CD4-positive, CD25-positive, alpha-beta regulatory T cell (primary cell): ENCODE results near the gene UBR7. TPM values are rescaled to one million over a fixed set of nuclear protein-coding genes. Genes with fewer than 3 reads are reported as not detected.
"Not testable (repeated sequence)": the region's sequence is repeated elsewhere in the genome, so short reads cannot be mapped to it uniquely, and the experiment has no call there.

Experiments
- ATAC-seq, 2 donors: fragments of 150-1000 bp; cut with Tn5 transposase; one replicate each; pipeline ENCODE4 v1.10.0; 2021; ENCODE audit warnings: low read depth in 2 of 2, moderate number of reproducible peaks in 2 of 2, moderate library complexity in 1 of 2
- DNase-seq, 3 donors: peaks; one replicate each; pipeline versions ENCODE4 v3.0.0 to v3.0.0-alpha.2; 2012 to 2022; ENCODE audit warnings: mixed read lengths in 1 of 3
- H3K27ac ChIP-seq: one replicate; pipeline ENCODE4 v1.7.0; 2013; ENCODE audit warnings: mild to moderate bottlenecking, low read length; ENCODE audit not compliant: insufficient read depth, poor library complexity, severe bottlenecking
- H3K27me3 ChIP-seq: one replicate; pipeline ENCODE4 v1.7.0; 2013; ENCODE audit warnings: low read length; ENCODE audit not compliant: control insufficient read depth, insufficient read depth
- H3K36me3 ChIP-seq: one replicate; pipeline ENCODE4 v1.7.0; 2013; ENCODE audit warnings: mild to moderate bottlenecking, low read length, moderate library complexity; ENCODE audit not compliant: control insufficient read depth, insufficient read depth
- H3K4me1 ChIP-seq: 2 replicates; pipeline ENCODE4 v1.7.0; 2013; ENCODE audit warnings: mild to moderate bottlenecking, low read length; ENCODE audit not compliant: insufficient read depth, control insufficient read depth, poor library complexity, severe bottlenecking
- H3K4me3 ChIP-seq: one replicate; pipeline ENCODE4 v1.7.0; 2013; ENCODE audit warnings: low read depth, mild to moderate bottlenecking, low read length, moderate library complexity
- H3K9me3 ChIP-seq, 2 experiments: 1 replicate in 1 of 2; 2 replicates in 1 of 2; pipeline ENCODE4 v1.7.0; 2013; ENCODE audit warnings: low read length in 2 of 2, mild to moderate bottlenecking in 1 of 2, moderate library complexity in 1 of 2; ENCODE audit not compliant: control insufficient read depth in 2 of 2
- H3K27ac Mint-ChIP-seq, 3 donors: one replicate each; pipeline ENCODE4 v1.8.0; 2020 to 2022; ENCODE audit warnings: mild to moderate bottlenecking in 3 of 3, mixed read lengths in 3 of 3, moderate library complexity in 2 of 3
- H3K27me3 Mint-ChIP-seq: one replicate; pipeline ENCODE4 v1.8.0; 2022; ENCODE audit warnings: mild to moderate bottlenecking, mixed read lengths
- H3K36me3 Mint-ChIP-seq: one replicate; pipeline ENCODE4 v1.8.0; 2020; ENCODE audit warnings: mixed read lengths
- H3K4me1 Mint-ChIP-seq, 4 donors: one replicate each; pipeline ENCODE4 v1.8.0; 2020 to 2022; ENCODE audit warnings: mixed read lengths in 4 of 4, mild to moderate bottlenecking in 1 of 4
- H3K4me3 Mint-ChIP-seq, 4 donors: one replicate each; pipeline ENCODE4 v1.8.0; 2020 to 2022; ENCODE audit warnings: mild to moderate bottlenecking in 4 of 4, mixed read lengths in 4 of 4, moderate library complexity in 3 of 4
- H3K9me3 Mint-ChIP-seq, 7 donors: one replicate each; pipeline ENCODE4 v1.8.0; 2020 to 2022; ENCODE audit warnings: mixed read lengths in 7 of 7, mild to moderate bottlenecking in 3 of 7, moderate library complexity in 2 of 7
- polyA plus RNA-seq, 4 donors: library from polyadenylated mRNA; unstranded; fragments of 300-500 nt; fragmentation: Illumina TruSeq; gene quantifications; one replicate each; pipeline ENCODE4 v1.2.3, GENCODE V29; 2021
- total RNA-seq: library from RNA; stranded (reverse); gene quantifications from one replicate; pipeline ENCODE4 v1.2.3, GENCODE V29; 2022

Gene UBR7
- total and polyA plus RNA-seq, 5 donors from 2014 or later = 13.2 to 45.4 (median 36.5) TPM

GRCh38 chr14:93228550-93228949 is 21.5 kb downstream of the UBR7 start:
- peaks cover 0 to 15% (median 6%) of the 10 kb centered on the region in 4 donors for H3K4me1 Mint-ChIP-seq
- no peak overlapping the region for H3K4me3 Mint-ChIP-seq
- no peaks in the 10 kb centered on the region for H3K9me3 Mint-ChIP-seq
- no peak overlapping the region for H3K27ac Mint-ChIP-seq
- DNase-seq (no peak), ATAC-seq (no peak)
- Histone ChIP-seq H3K27me3 (no peaks in the 10 kb centered on the region), H3K27ac (no peak overlapping the region), H3K9me3 (no peaks in the 10 kb centered on the region), H3K4me3 (no peak overlapping the region), H3K4me1 (peaks cover 6% of the 10 kb centered on the region), H3K36me3 (peaks cover 48% of the 10 kb centered on the region)
- peaks cover 39% of the 10 kb centered on the region for H3K36me3 Mint-ChIP-seq
- H3K27me3 Mint-ChIP-seq = peaks cover 7% of the 10 kb centered on the region

- Mint-ChIP-seq H3K27ac (no peak overlapping the region), H3K4me3 (peak overlapping the region in 1 of 4 donors; percentile 40), H3K4me1 (peaks cover 0 to 17% (median 8%) of the 10 kb centered on the region in 4 donors), H3K27me3 (peaks cover 12% of the 10 kb centered on the region), H3K9me3 (no peaks in the 10 kb centered on the region), H3K36me3 (peaks cover 29% of the 10 kb centered on the region)
- no peaks in the 10 kb centered on the region for H3K27me3 ChIP-seq
- no peak overlapping the region for H3K27ac ChIP-seq
- no peak overlapping the region for H3K4me3 ChIP-seq
- ATAC-seq = no peak
- H3K9me3 ChIP-seq = no peaks in the 10 kb centered on the region
- peaks cover 32% of the 10 kb centered on the region for H3K36me3 ChIP-seq
- no peak for DNase-seq
- H3K4me1 ChIP-seq = peaks cover 6% of the 10 kb centered on the region
These were observed 23.5 kb downstream of the UBR7 start for GRCh38 chr14:93230539-93230938.

- Histone ChIP-seq H3K36me3 (peaks cover 27% of the 10 kb centered on the region), H3K9me3 (no peaks in the 10 kb centered on the region), H3K4me1 (peaks cover 6% of the 10 kb centered on the region), H3K27ac (no peak overlapping the region), H3K27me3 (no peaks in the 10 kb centered on the region), H3K4me3 (no peak overlapping the region)
- Mint-ChIP-seq H3K36me3 (peaks cover 21% of the 10 kb centered on the region), H3K9me3 (no peaks in the 10 kb centered on the region), H3K27ac (no peak overlapping the region), H3K4me3 (peak overlapping the region in 2 of 4 donors; percentile 29 to 65), H3K27me3 (peaks cover 12% of the 10 kb centered on the region), H3K4me1 (peaks cover 0 to 17% (median 6%) of the 10 kb centered on the region in 4 donors)
- ATAC-seq = no peak
- DNase-seq = no peak
These were observed 24.3 kb downstream of the UBR7 start for GRCh38 chr14:93231129-93231979.

DNA sequence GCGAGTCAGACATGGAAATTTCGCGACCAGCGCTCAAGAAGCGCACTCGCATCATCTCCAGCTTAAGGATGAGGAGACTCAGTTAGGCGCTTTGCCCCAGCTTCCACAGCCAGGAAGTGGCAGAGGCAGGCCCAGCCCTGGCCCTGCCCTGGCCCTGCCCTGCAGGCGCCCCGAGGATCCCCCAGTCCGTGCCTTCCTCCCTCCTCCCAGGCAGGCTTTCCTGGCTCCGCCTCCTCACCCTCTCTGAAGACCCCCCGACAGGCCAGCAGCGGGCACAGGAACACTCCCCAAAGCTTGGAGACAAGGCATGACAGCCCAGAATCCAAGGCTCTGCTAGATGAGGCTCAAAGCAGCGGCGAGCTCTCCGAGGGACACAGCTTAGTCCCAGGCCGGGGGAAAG is 25.1 kb downstream of the UBR7 start:
- Mint-ChIP-seq H3K27ac (peak overlapping the region in 1 of 3 donors; percentile 49), H3K9me3 (no peaks in the 10 kb centered on the region), H3K27me3 (peaks cover 12% of the 10 kb centered on the region), H3K4me3 (no peak overlapping the region), H3K36me3 (peaks cover 16% of the 10 kb centered on the region), H3K4me1 (peaks cover 0 to 17% (median 6%) of the 10 kb centered on the region in 4 donors)
- DNase-seq (no peak), ATAC-seq (no peak)
- Histone ChIP-seq H3K4me3 (no peak overlapping the region), H3K9me3 (no peaks in the 10 kb centered on the region), H3K27me3 (no peaks in the 10 kb centered on the region), H3K4me1 (peaks cover 6% of the 10 kb centered on the region), H3K27ac (no peak overlapping the region), H3K36me3 (peaks cover 21% of the 10 kb centered on the region)

DNA sequence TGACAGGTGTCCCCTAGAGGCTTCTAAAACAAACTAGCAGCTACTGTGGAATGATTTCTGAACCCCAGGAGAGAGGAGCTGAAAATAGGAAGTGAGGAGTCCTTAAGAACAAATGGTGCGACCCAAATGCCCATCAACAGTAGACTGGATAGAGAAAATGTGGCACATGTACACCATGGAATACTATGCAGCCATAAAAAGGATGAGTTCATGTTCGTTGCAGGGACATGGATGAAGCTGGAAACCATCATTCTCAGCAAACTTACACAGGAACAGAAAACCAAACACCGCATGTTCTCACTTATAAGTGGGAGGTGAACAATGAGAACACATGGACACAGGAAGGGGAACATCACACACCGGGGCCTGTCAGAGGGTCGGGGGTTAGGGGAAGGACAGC is 26.0 kb downstream of the UBR7 start:
- not testable (repeated sequence) for H3K4me1 ChIP-seq, H3K9me3 ChIP-seq, H3K4me3 ChIP-seq, H3K27ac Mint-ChIP-seq, H3K27ac ChIP-seq, H3K36me3 Mint-ChIP-seq, DNase-seq, H3K4me3 Mint-ChIP-seq, H3K9me3 Mint-ChIP-seq, H3K27me3 ChIP-seq, ATAC-seq
- H3K4me1 Mint-ChIP-seq = peaks cover 0 to 19% (median 6%) of the 10 kb centered on the region in 4 donors
- H3K27me3 Mint-ChIP-seq = peaks cover 12% of the 10 kb centered on the region
- peaks cover 12% of the 10 kb centered on the region for H3K36me3 ChIP-seq

GRCh38 chr14:93234798-93235197 is 27.7 kb downstream of the UBR7 start:
- Mint-ChIP-seq H3K9me3 (no peaks in the 10 kb centered on the region), H3K27me3 (peaks cover 12% of the 10 kb centered on the region), H3K27ac (peak overlapping the region in 1 of 3 donors; percentile 46), H3K36me3 (peaks cover 8% of the 10 kb centered on the region), H3K4me3 (peak overlapping the region in 1 of 4 donors; percentile 4), H3K4me1 (peaks cover 0 to 19% (median 6%) of the 10 kb centered on the region in 4 donors)
- ATAC-seq (no peak), DNase-seq (no peak)
- Histone ChIP-seq H3K4me3 (no peak overlapping the region), H3K9me3 (no peaks in the 10 kb centered on the region), H3K27me3 (no peaks in the 10 kb centered on the region), H3K36me3 (peaks cover under 1% of the 10 kb centered on the region), H3K4me1 (peaks cover 6% of the 10 kb centered on the region), H3K27ac (no peak overlapping the region)

GRCh38 chr14:93239869-93240677 is 33.0 kb downstream of the UBR7 start:
- H3K9me3 Mint-ChIP-seq = no peaks in the 10 kb centered on the region
- no peak overlapping the region for H3K27ac Mint-ChIP-seq
- H3K4me1 Mint-ChIP-seq = peaks cover 0 to 2% (median 0%) of the 10 kb centered on the region in 4 donors
- no peaks in the 10 kb centered on the region for H3K27me3 Mint-ChIP-seq
- H3K36me3 Mint-ChIP-seq = peaks cover 33% of the 10 kb centered on the region
- peaks cover 36% of the 10 kb centered on the region for H3K36me3 ChIP-seq
- no peaks in the 10 kb centered on the region for H3K27me3 ChIP-seq
- no peak overlapping the region for H3K4me3 ChIP-seq
- H3K4me1 ChIP-seq = no peaks in the 10 kb centered on the region
- no peak for DNase-seq
- H3K9me3 ChIP-seq = no peaks in the 10 kb centered on the region
- no peak overlapping the region for H3K4me3 Mint-ChIP-seq
- no peak for ATAC-seq
- H3K27ac ChIP-seq = no peak overlapping the region
